GM19035 (cell line): ENCODE measurements around the gene SFR1.
"Not testable (repeated sequence)": the region's sequence is repeated elsewhere in the genome, so short reads cannot be mapped to it uniquely, and the experiment has no call there.

ENCODE experiments used
- ATAC-seq: cut with Tn5 transposase; IDR thresholded peaks from one replicate; pipeline ENCODE4 v1.9.1; 2021; ENCODE audit not compliant: unreplicated experiment

Gene SFR1

GRCh38 chr10:104155591-104155990, 33.6 kb downstream of the SFR1 start:
- ATAC-seq = no peak

- ATAC-seq = no peak
These were observed 48.8 kb downstream of the SFR1 start for GRCh38 chr10:104170610-104171254.

- ATAC-seq = not testable (repeated sequence)
These were observed 52.2 kb downstream of the SFR1 start for GRCh38 chr10:104174136-104174535.
